ENCODE results near the gene PFKL. TPM values are rescaled to one million over a fixed set of nuclear protein-coding genes. Genes with fewer than 3 reads are reported as not detected.

PFKL gene
- total and polyA plus RNA-seq, 8 donors: 40.0 to 120 (median 55.2) TPM

GRCh38 chr21:44363278-44363677, 63.4 kb downstream of the PFKL start:
- Histone ChIP-seq H3K36me3 (no peaks in the 10 kb centered on the region), H3K4me3 (no peak overlapping the region), H3K27ac (no peak overlapping the region), H3K27me3 (no peaks in the 10 kb centered on the region), H3K4me1 (no peaks in the 10 kb centered on the region), H3K9me3 (no peaks in the 10 kb centered on the region)
- no peak for TF ChIP-seq CTCF (IDR thresholded peaks at IDR 0.05)
- intact Hi-C loops (cut with DNase I): no loop called here
- FAIRE-seq (no peak), DNase-seq (no peak), ATAC-seq (no peak)
- WGBS, 2 donors: 82 to 88% methylated on average over 1 of the region's 1 CpG

GRCh38 chr21:44364151-44365053, 64.5 kb downstream of the PFKL start:
- H3K4me1 ChIP-seq: no peaks in the 10 kb centered on the region
- WGBS, 2 donors: 68 to 74% methylated on average over 22 of the region's 22 CpGs
- TF ChIP-seq CTCF (IDR thresholded peaks at IDR 0.05): no peak
- intact Hi-C loops (cut with DNase I): no loop called here
- FAIRE-seq (no peak), ATAC-seq (no peak), DNase-seq (peak in 2 of 6 donors; percentile 46 to 50)
- no peaks in the 10 kb centered on the region for H3K36me3 ChIP-seq
- H3K4me3 ChIP-seq: no peak overlapping the region
- H3K27ac ChIP-seq: no peak overlapping the region
- H3K9me3 ChIP-seq: no peaks in the 10 kb centered on the region
- no peaks in the 10 kb centered on the region for H3K27me3 ChIP-seq

- TF ChIP-seq CTCF (IDR thresholded peaks at IDR 0.05): no peak
- DNase-seq: peak in 2 of 6 donors; percentile 37 to 44
- H3K27ac ChIP-seq: no peak overlapping the region
- H3K4me1 ChIP-seq: peaks cover 0 to 4% (median 0%) of the 10 kb centered on the region in 3 donors
- intact Hi-C loops (cut with DNase I): no loop called here
- 68 to 81% methylated on average over 18 of the region's 18 CpGs for WGBS, 2 donors
- H3K27me3 ChIP-seq: no peaks in the 10 kb centered on the region
- H3K9me3 ChIP-seq: no peaks in the 10 kb centered on the region
- H3K36me3 ChIP-seq: no peaks in the 10 kb centered on the region
- no peak overlapping the region for H3K4me3 ChIP-seq
- no peak for FAIRE-seq
- no peak for ATAC-seq
Measured at GRCh38 chr21:44365251-44365966, 65.6 kb downstream of the PFKL start.

- ATAC-seq: no peak
- peak in 2 of 6 donors; percentile 37 to 44 for DNase-seq
- intact Hi-C loops (cut with DNase I): no loop called here
- TF ChIP-seq CTCF (IDR thresholded peaks at IDR 0.05): no peak
- Histone ChIP-seq H3K4me1 (peaks cover 0 to 7% (median 0%) of the 10 kb centered on the region in 3 donors), H3K27ac (no peak overlapping the region), H3K27me3 (no peaks in the 10 kb centered on the region), H3K4me3 (no peak overlapping the region), H3K36me3 (no peaks in the 10 kb centered on the region), H3K9me3 (no peaks in the 10 kb centered on the region)
- FAIRE-seq: no peak
- 70 to 77% methylated on average over 17 to 22 of the region's 22 CpGs for WGBS, 2 donors
Measured at GRCh38 chr21:44365967-44366585, 66.2 kb downstream of the PFKL start.
